Stromal cell of bone marrow (primary cell): ENCODE data around the gene TMCC2.
"Not testable (repeated sequence)": the region's sequence is repeated elsewhere in the genome, so short reads cannot be mapped to it uniquely, and the experiment has no call there.

Source experiments
- DNase-seq: peaks from one replicate; pipeline ENCODE4 v3.0.0-alpha.2; 2012; ENCODE audit warnings: low read depth

The TMCC2 gene

GRCh38 chr1:205280666-205281395, 53.1 kb downstream of the TMCC2 start:
- DNase-seq = not testable (repeated sequence)

- no peak for DNase-seq
Observed at GRCh38 chr1:205283270-205284147, 55.8 kb downstream of the TMCC2 start.

- DNase-seq = peak; percentile 77
Observed at GRCh38 chr1:205284420-205285144, 56.8 kb downstream of the TMCC2 start.

GRCh38 chr1:205285381-205286101, 57.8 kb downstream of the TMCC2 start:
- DNase-seq = no peak

- DNase-seq = no peak
Observed at GRCh38 chr1:205286335-205286950, 58.7 kb downstream of the TMCC2 start.

- DNase-seq = no peak
Observed at GRCh38 chr1:205287076-205287475, 59.3 kb downstream of the TMCC2 start.

- no peak for DNase-seq
Observed at GRCh38 chr1:205287767-205288559, 60.2 kb downstream of the TMCC2 start.

GRCh38 chr1:205291596-205291995, 63.9 kb downstream of the TMCC2 start:
- no peak for DNase-seq

- DNase-seq = no peak
Observed at GRCh38 chr1:205293350-205294074, 65.8 kb downstream of the TMCC2 start.

GRCh38 chr1:205294175-205294917, 66.6 kb downstream of the TMCC2 start:
- peak; percentile 73 for DNase-seq

GRCh38 chr1:205294934-205295333, 67.2 kb downstream of the TMCC2 start:
- DNase-seq = no peak

GRCh38 chr1:205296154-205296553, 68.4 kb downstream of the TMCC2 start:
- DNase-seq = no peak

GRCh38 chr1:205297546-205298177, 69.9 kb downstream of the TMCC2 start:
- not testable (repeated sequence) for DNase-seq

- DNase-seq = peak; percentile 92
Observed at GRCh38 chr1:205298191-205298994, 70.6 kb downstream of the TMCC2 start.

- no peak for DNase-seq
Observed at GRCh38 chr1:205300149-205300548, 72.4 kb downstream of the TMCC2 start.

- no peak for DNase-seq
Observed at GRCh38 chr1:205301205-205301821, 73.6 kb downstream of the TMCC2 start.

GRCh38 chr1:205301842-205302588, 74.3 kb downstream of the TMCC2 start:
- DNase-seq = no peak
